ENCODE results near the gene HCN3.

Gene HCN3

GRCh38 chr1:155254714-155255242 is 22.5 kb upstream of the HCN3 start:
- no peak for DNase-seq

DNA sequence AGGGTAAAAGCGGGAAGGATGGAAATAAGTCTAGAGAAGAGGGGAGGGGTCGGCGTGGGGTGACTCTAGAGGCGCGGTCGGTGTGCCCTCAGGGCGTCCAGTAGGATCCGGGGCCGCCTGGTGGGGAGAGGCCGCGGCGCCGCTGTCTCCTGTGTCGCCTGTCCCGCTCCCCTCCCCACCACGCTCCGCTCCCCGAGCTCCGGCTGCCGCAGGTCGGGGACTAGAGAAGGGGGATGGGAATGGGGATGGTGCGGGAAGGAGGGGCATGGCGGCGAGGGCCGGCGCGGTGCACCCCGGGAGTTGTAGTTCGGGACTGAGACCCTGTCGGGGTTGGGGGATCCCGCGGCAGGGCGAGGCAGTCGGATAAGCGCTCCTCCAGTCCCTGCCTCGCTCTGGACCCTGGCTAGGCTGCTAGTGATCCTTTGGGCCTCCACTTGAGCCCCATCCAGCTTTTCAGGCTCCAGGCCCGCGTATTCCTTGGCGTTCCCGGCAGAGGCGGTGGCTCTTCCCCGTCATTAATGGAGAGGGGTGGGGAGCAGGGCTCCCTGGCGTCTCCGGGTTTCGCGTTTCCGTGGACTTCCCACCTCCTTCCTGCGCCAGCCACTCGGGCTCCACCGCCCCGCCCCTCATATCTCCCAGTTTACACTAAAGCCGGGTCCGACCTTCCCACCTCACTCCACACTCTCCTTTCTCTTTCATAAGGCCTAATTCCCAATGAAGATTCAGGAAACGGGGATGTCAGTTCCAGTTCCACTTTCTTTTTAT is 21.8 kb upstream of the HCN3 start, which contains the start of gene ENTREP3:
Gene ENTREP3 (minus strand): TSS at position 241 of the 765 bp plus-strand sequence. CDS start 606 bp downstream, outside the sequence.
- peak; percentile 77 for DNase-seq

DNA sequence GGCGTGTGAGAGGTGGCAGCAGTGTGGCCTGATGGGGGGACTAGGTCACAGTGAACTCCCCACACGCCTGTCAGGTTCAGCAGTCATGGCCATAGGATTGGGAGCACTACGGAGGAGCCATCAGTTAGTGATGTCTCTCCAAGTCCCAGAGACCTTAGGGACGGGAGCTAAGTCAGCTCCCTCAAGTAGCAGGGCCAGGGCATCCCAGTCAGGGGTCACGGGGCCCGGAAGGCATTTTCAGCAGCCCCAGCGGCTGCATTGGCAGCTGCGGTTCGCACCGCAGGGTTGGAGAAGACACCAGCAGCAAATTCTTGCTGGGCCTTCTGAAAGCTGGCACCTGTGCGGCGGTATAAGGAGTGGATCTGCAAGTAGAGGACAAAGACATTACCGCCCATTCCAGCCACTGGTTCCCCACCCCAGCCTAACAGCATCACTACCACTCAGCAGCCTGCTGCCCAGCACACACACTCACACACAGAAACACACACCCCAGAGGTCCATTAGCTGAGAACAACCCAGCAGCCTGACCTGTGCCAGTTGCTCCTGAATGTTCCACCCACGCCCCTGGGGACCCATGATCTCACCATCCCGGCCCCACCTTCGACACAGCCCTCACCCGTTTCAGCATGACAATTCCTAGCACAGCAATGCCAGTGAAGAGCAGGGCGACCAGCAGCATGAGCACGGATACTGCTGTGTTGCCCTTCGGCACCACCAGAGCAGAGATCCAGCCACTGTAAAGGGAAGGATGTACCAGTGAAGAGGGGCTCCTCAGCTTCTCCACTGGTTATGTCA is 21.0 kb upstream of the HCN3 start:
- no peak for DNase-seq

DNA sequence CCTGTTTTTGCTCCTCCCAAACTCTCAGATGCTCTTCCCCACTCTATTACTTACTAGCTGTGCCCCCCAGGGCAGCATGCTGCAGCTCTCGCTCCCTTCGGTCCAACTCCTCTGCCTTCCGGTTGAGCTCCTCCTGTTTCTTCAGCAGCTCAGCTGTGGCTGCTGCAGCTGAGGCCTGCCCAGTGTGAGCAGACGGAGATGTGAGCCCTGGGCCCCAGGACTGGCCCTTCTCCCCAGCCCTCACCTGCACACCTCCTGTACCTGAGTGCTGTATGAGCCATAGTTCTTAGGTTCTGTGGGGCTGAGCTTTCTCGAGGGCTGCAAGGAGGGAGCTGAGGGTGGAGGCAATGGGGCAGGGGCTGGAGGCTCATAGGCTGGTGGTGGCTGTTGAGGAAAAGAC is 17.0 kb upstream of the HCN3 start:
- no peak for DNase-seq

DNA sequence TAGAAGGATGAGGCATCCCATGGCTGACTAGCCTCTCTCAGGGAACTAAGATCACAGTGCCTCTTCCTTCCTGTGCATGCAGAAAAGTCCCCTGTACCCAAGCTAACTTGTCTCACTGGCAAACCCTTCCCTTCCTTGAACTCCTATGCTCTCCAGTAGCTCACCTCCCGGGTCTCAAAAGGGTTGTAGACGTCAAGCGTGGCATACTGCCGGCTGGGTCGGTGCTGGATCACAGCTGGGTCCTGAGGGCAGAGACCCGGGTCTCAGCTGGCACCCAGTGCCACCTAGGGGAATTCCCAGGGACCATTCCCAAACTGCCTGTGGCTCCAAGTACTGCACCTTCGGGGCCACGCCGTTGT is 15.8 kb upstream of the HCN3 start:
- DNase-seq = no peak

DNA sequence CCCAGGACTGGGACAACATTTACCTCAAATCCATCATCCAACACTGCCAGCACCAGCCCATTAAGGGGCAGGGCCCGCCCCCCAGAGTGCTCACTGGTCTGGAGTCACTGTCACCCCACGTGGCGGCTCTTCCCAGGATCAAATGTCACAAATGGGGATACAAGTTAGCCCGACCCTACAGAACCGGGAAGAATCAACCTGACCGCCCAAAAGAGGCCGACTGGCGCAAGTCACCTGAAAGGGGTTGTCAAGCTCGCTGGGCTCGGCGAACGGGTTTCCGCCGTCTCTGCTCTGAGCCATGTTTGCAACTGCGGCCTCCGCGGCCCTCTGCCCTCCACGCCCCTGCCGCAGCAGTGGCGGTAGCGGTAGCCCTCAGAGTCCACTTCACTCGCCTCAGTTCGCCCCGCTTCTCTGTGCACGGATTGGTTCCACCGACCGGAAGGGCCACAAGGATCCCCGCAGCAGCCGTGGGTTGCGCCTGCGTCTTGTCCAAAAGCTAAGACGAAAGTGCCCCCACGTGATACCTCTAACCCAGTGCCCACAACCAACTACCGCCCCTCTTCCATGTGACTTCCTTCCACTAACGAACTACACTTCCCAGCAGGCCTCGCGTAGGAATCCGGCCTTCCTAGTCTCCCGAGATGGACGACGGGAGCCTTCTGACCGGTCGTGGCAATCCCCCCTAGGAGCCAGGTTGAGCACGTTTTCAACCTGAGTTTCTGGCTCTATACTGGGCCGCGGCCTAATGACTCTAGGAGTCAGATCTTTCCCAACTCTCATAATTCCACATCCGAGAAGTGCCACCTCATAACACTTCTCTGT is 15.2 kb upstream of the HCN3 start, which contains the start of gene SCAMP3:
Gene SCAMP3 (minus strand): TSS at position 509 of the 822 bp plus-strand sequence. CDS start 209 bp downstream, at position 300.
- DNase-seq = peak; percentile 83

DNA sequence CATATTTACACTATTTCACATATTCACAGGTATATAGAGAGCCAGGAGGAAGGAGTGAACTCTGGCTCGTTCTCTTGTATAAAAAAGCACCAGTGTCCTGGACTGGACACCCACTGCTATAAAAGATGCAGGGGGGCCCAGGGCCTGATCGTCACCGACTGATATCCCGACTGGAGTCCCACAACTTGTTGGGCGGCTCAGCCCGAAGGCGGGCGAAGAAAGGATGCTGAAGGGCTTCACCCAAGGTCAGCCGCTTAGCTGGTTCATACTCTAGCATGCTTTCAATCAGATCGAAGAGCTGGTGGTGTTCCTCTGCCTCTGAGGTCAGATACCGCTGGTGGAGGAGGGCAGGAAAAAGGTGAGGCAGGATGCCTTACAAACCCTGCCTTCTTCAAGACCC is 14.2 kb upstream of the HCN3 start:
- DNase-seq = no peak

- no peak for DNase-seq
These were observed 10.7 kb upstream of the HCN3 start for GRCh38 chr1:155266553-155266952.

- DNase-seq = no peak
These were observed 9.9 kb upstream of the HCN3 start for GRCh38 chr1:155267373-155267772.

GRCh38 chr1:155268630-155269029 is 8.6 kb upstream of the HCN3 start:
- no peak for DNase-seq

GRCh38 chr1:155269381-155269780 is 7.9 kb upstream of the HCN3 start:
- DNase-seq = no peak

DNA sequence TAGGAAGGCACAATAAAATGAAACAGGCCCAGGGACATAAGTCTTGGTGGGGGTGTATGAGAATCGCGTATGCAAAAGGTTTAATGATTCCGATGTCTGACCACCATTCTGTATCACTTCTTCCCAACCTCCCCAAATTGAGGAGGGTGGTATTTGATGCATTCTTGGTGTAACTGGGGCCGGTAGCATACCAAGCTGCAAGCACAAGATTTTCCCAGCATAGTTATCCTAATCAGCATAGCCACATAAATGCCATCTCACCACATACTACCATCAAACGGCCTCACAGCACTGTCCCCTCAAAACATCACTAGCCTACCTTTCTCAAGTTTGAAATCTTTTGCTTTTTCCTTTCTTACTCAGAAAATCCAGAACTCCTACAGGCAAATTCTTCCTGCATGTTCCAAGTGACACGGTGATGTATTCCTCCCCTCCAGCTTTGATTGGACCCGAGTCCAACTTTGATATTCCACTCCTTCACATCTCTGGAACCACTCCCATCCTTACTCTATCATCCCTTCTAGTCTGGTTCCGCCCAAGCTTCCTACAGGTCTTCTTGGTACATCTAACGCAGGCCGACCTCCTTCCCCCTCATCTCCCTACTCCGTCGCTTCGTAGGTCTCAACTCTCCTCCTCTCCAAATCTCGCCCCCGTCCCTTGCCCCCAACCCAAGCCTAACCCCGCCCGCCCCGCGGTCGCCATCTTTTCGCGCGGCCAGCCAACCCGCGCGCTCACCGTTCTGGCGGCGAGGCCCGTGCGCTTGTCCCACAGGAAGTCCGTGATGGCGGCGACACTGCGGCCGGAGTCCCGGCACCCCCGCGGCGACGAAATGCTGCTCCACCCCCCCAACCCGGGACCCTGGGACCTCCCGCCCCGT is 4.6 kb upstream of the HCN3 start:
- DNase-seq = no peak

GRCh38 chr1:155273343-155274245 is 3.7 kb upstream of the HCN3 start, which contains the start of gene CLK2:
CLK2 (minus strand) TSS chr1:155273504; CDS start chr1:155270977, 2,527 bp downstream.
- DNase-seq = peak; percentile 98

DNA sequence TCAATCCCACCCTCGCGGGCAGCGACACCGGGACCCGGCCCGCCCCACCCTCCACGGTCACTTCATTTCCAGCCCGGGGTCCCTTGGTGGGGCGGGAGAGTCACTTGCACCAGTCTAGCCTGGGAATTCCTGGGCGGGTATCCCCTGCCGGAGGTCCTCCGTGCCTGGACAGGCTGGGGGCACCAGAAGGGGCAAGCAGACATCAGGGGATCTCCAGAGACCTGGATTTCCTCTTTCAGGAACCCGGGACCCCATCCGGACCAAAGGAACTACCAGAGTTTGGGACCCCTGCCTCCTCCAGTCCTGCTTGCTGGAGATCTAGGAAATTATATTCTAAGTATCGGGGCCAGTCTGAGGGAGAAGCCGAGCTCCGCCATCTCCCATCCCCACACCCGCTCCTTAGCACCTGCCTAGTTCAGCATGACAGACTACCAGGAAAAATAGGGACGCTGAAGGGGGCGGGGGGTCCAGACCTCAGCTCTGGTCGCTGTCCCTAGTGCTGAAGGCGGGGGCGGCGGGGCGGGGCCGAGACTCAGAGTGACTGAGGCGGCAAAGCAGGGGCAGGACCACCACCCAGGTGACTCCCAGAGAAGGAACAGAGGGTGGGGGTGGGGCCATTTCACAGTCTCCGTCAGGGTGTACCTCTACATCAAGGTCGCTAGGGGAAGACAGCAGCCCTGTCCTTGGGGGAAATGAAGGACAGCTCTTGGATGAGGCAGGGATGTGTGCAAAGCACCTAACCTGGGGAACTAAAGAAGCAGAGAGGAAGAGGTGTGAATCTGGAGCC is 832 bp downstream of the HCN3 start:
- DNase-seq = peak; percentile 76

DNA sequence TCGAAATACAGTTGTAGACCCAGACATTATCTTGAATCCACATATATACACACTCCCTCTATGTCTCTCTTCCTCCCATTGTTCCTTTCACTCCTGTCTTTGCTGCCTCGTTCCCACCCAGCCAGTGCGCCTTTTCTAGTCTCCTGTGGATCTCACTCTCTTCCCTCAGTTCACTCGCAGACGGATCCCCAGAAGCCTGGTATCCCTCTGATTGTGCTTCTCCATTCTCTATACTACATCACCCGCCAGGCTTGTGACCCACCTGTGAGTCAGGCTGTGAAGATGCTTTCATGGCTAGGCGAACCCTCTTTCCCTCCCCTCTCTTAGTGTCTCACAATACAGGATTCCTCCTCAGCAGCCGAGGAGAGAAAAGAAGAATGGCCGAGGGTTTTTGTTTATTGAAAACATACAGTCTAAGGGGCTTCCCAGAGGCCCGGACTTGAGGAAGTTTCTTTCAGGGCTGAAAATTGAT is 1.5 kb downstream of the HCN3 start:
- DNase-seq = no peak

- no peak for DNase-seq
These were observed 2.0 kb downstream of the HCN3 start for GRCh38 chr1:155279268-155279667.

GRCh38 chr1:155282488-155283091 is 5.3 kb downstream of the HCN3 start:
- DNase-seq = no peak

DNA sequence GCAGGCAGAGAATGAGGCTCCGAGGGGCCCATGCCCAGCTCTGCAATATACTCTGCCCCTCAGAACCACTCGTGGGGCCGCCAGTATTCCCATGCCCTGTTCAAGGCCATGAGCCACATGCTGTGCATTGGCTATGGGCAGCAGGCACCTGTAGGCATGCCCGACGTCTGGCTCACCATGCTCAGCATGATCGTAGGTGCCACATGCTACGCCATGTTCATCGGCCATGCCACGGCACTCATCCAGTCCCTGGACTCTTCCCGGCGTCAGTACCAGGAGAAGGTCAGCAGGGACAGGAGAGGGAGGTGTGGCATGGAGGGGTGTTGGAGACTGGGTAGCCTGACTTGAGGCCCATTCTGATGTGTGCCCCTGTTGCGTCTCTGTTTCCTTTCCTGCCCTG is 7.2 kb downstream of the HCN3 start:
- DNase-seq = no peak

DNA sequence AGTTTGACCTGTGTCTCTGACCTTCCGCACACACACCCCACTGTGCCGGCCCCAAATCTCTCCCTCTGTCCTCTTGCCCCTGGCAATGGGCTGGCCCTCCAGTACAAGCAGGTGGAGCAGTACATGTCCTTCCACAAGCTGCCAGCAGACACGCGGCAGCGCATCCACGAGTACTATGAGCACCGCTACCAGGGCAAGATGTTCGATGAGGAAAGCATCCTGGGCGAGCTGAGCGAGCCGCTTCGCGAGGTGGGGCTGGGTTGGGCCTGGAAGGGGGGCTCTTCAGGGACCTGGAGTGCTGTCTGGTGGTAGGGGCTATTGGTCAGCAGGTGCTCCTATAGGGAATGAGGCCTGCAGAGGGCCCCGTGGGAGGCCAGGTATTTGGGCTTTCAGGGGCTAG is 7.8 kb downstream of the HCN3 start:
- no peak for DNase-seq

Data from activated CD8-positive, alpha-beta memory T cell treated with anti-CD3 and anti-CD28 coated beads, Interleukin-2, amount 50 U/mL, for 4 hours (primary cell).